NCI-H446 (cell line): ENCODE data around the gene ASCC3.
"Not testable (repeated sequence)": the region's sequence is repeated elsewhere in the genome, so short reads cannot be mapped to it uniquely, and the experiment has no call there.

ENCODE experiments used
- DNase-seq, 2 experiments: peaks; one replicate each; lab custom pipeline; 2025; lab: John Stamatoyannopoulos, UW

The ASCC3 gene

GRCh38 chr6:100883347-100883746, 2.2 kb upstream of the ASCC3 start:
- DNase-seq, result no peak

- no peak for DNase-seq
Observed at GRCh38 chr6:100881707-100882040, 545 bp upstream of the ASCC3 start.

- no peak for DNase-seq
Observed at GRCh38 chr6:100880149-100880852, 828 bp downstream of the ASCC3 start.

- no peak for DNase-seq
Observed at GRCh38 chr6:100879317-100879716, 1.8 kb downstream of the ASCC3 start.

- DNase-seq, result no peak
Observed at GRCh38 chr6:100877851-100878250, 3.3 kb downstream of the ASCC3 start.

GRCh38 chr6:100876251-100876650, 4.9 kb downstream of the ASCC3 start:
- no peak for DNase-seq

GRCh38 chr6:100865525-100865924, 15.6 kb downstream of the ASCC3 start:
- no peak for DNase-seq

- DNase-seq, result no peak
Observed at GRCh38 chr6:100862063-100862462, 19.1 kb downstream of the ASCC3 start.

- DNase-seq, result no peak
Observed at GRCh38 chr6:100856146-100856545, 25.0 kb downstream of the ASCC3 start.

- DNase-seq, result no peak
Observed at GRCh38 chr6:100851819-100852218, 29.3 kb downstream of the ASCC3 start.

- DNase-seq, result no peak
Observed at GRCh38 chr6:100850174-100850573, 31.0 kb downstream of the ASCC3 start.

- DNase-seq, result no peak
Observed at GRCh38 chr6:100846276-100846675, 34.9 kb downstream of the ASCC3 start.

GRCh38 chr6:100845676-100846075, 35.5 kb downstream of the ASCC3 start:
- no peak for DNase-seq

- DNase-seq, result no peak
Observed at GRCh38 chr6:100839419-100839818, 41.7 kb downstream of the ASCC3 start.

GRCh38 chr6:100838011-100838410, 43.1 kb downstream of the ASCC3 start:
- DNase-seq, result no peak

- DNase-seq, result no peak
Observed at GRCh38 chr6:100833972-100834574, 47.1 kb downstream of the ASCC3 start.

- not testable (repeated sequence) for DNase-seq
Observed at GRCh38 chr6:100829077-100829595, 52.0 kb downstream of the ASCC3 start.

GRCh38 chr6:100823041-100823440, 58.1 kb downstream of the ASCC3 start:
- no peak for DNase-seq

- no peak for DNase-seq
Observed at GRCh38 chr6:100818066-100818465, 63.1 kb downstream of the ASCC3 start.

GRCh38 chr6:100810015-100810414, 71.1 kb downstream of the ASCC3 start:
- no peak for DNase-seq

GRCh38 chr6:100809346-100809745, 71.8 kb downstream of the ASCC3 start:
- no peak for DNase-seq

- DNase-seq, result no peak
Observed at GRCh38 chr6:100808638-100809275, 72.4 kb downstream of the ASCC3 start.

- DNase-seq, result no peak
Observed at GRCh38 chr6:100806296-100806695, 74.8 kb downstream of the ASCC3 start.
